ENCODE data around the gene PRKAR1A. TPM values are rescaled to one million over a fixed set of nuclear protein-coding genes. Genes with fewer than 3 reads are reported as not detected.
A peak's percentile ranks its signal among the peaks of the same experiment; 100 is the strongest.
"Not testable (repeated sequence)": the region's sequence is repeated elsewhere in the genome, so short reads cannot be mapped to it uniquely, and the experiment has no call there.

PRKAR1A gene
- total RNA-seq, 4 donors from 2014 or later, result 367 to 431 (median 417) TPM

GRCh38 chr17:68581863-68582645 lies 69.8 kb downstream of the PRKAR1A start:
- no peaks in the 10 kb centered on the region for H3K9me3 ChIP-seq
- peak; percentile 52 to 53 for DNase-seq
- H3K4me3 ChIP-seq (replicated peaks in 1 of 3), result no peak overlapping the region
- H3K4me1 ChIP-seq, result peaks cover 53 to 69% of the 10 kb centered on the region in 2 donors
- TF ChIP-seq CTCF (IDR thresholded peaks at IDR 0.05), result no peak
- no peak for TF ChIP-seq POLR2A (IDR thresholded peaks at IDR 0.05)
- intact Hi-C loops (cut with DNase I), result no loop called here
- H3K27ac ChIP-seq, result peak overlapping the region; percentile 23 to 89 (median 81)
- WGBS, 2 donors, result 51 to 61% methylated on average over 9 of the region's 9 CpGs
- no peaks in the 10 kb centered on the region for H3K36me3 ChIP-seq
- H3K27me3 ChIP-seq, result no peaks in the 10 kb centered on the region

GRCh38 chr17:68582867-68583266 lies 70.6 kb downstream of the PRKAR1A start:
- 58 to 66% methylated on average over 6 of the region's 6 CpGs for WGBS, 2 donors
- peaks cover 59 to 71% of the 10 kb centered on the region in 2 donors for H3K4me1 ChIP-seq
- peak overlapping the region in 1 of 3 donors; percentile 81 for H3K27ac ChIP-seq
- H3K4me3 ChIP-seq (replicated peaks in 1 of 3); H3K9me3 ChIP-seq; intact Hi-C loops (cut with DNase I); DNase-seq; H3K27me3 ChIP-seq; H3K36me3 ChIP-seq: not testable (repeated sequence)

- H3K27me3 ChIP-seq, result no peaks in the 10 kb centered on the region
- H3K4me3 ChIP-seq (replicated peaks in 1 of 3), result no peak overlapping the region
- no peak for TF ChIP-seq POLR2A (IDR thresholded peaks at IDR 0.05)
- no peak for TF ChIP-seq CTCF (IDR thresholded peaks at IDR 0.05)
- DNase-seq, result no peak
- peaks cover 45 to 56% of the 10 kb centered on the region in 2 donors for H3K4me1 ChIP-seq
- no peaks in the 10 kb centered on the region for H3K36me3 ChIP-seq
- H3K9me3 ChIP-seq, result no peaks in the 10 kb centered on the region
- WGBS, 2 donors, result 88 to 96% methylated on average over 5 of the region's 5 CpGs
- H3K27ac ChIP-seq, result no peak overlapping the region
- intact Hi-C loops (cut with DNase I), result no loop called here
Observed at GRCh38 chr17:68584581-68585303, 72.5 kb downstream of the PRKAR1A start.

- peaks cover 36 to 47% of the 10 kb centered on the region in 2 donors for H3K4me1 ChIP-seq
- 32 to 71% methylated on average over 4 of the region's 4 CpGs for WGBS, 2 donors
- peak overlapping the region; percentile 27 to 32 (median 27) for H3K27ac ChIP-seq
- H3K27me3 ChIP-seq, result no peaks in the 10 kb centered on the region
- no peaks in the 10 kb centered on the region for H3K36me3 ChIP-seq
- intact Hi-C loops (cut with DNase I), result no loop called here
- TF ChIP-seq CTCF (IDR thresholded peaks at IDR 0.05) (no peak), POLR2A (IDR thresholded peaks at IDR 0.05) (no peak)
- H3K4me3 ChIP-seq (replicated peaks in 1 of 3), result no peak overlapping the region
- DNase-seq, result no peak
- no peaks in the 10 kb centered on the region for H3K9me3 ChIP-seq
Observed at GRCh38 chr17:68585643-68586042, 73.4 kb downstream of the PRKAR1A start.

GRCh38 chr17:68587026-68587425 lies 74.8 kb downstream of the PRKAR1A start:
- TF ChIP-seq CTCF (IDR thresholded peaks at IDR 0.05) (no peak), POLR2A (IDR thresholded peaks at IDR 0.05) (no peak)
- H3K27me3 ChIP-seq, result no peaks in the 10 kb centered on the region
- H3K27ac ChIP-seq, result peak overlapping the region in 2 of 3 donors; percentile 27 to 40
- H3K4me1 ChIP-seq, result peaks cover 25 to 36% of the 10 kb centered on the region in 2 donors
- no peaks in the 10 kb centered on the region for H3K9me3 ChIP-seq
- intact Hi-C loops (cut with DNase I), result no loop called here
- H3K4me3 ChIP-seq (replicated peaks in 1 of 3), result no peak overlapping the region
- no peaks in the 10 kb centered on the region for H3K36me3 ChIP-seq
- peak; percentile 48 to 53 for DNase-seq
- 32 to 44% methylated on average over 5 of the region's 5 CpGs for WGBS, 2 donors
